Measurements from ENCODE around the gene LPCAT1.
"Not testable (repeated sequence)": the region's sequence is repeated elsewhere in the genome, so short reads cannot be mapped to it uniquely, and the experiment has no call there.

The LPCAT1 gene

GRCh38 chr5:1542781-1543180 lies 19.0 kb upstream of the LPCAT1 start:
- no peak for DNase-seq

GRCh38 chr5:1541702-1542400 lies 18.1 kb upstream of the LPCAT1 start:
- no peak for DNase-seq

GRCh38 chr5:1540831-1541701 lies 17.3 kb upstream of the LPCAT1 start:
- DNase-seq: no peak

GRCh38 chr5:1540166-1540565 lies 16.4 kb upstream of the LPCAT1 start:
- DNase-seq: no peak

GRCh38 chr5:1539393-1540161 lies 15.8 kb upstream of the LPCAT1 start:
- DNase-seq: not testable (repeated sequence)

GRCh38 chr5:1538741-1539392 lies 15.1 kb upstream of the LPCAT1 start:
- no peak for DNase-seq

- no peak for DNase-seq
Measured at GRCh38 chr5:1538276-1538675, 14.5 kb upstream of the LPCAT1 start.

GRCh38 chr5:1537603-1538154 lies 13.9 kb upstream of the LPCAT1 start:
- no peak for DNase-seq

GRCh38 chr5:1536871-1537602 lies 13.3 kb upstream of the LPCAT1 start:
- DNase-seq: no peak

- DNase-seq: no peak
Measured at GRCh38 chr5:1536322-1536845, 12.6 kb upstream of the LPCAT1 start.

- DNase-seq: no peak
Measured at GRCh38 chr5:1535646-1536045, 11.9 kb upstream of the LPCAT1 start.

GRCh38 chr5:1532384-1532783 lies 8.6 kb upstream of the LPCAT1 start:
- DNase-seq: no peak

- no peak for DNase-seq
Measured at GRCh38 chr5:1529498-1529897, 5.7 kb upstream of the LPCAT1 start.

- no peak for DNase-seq
Measured at GRCh38 chr5:1527533-1528205, 3.9 kb upstream of the LPCAT1 start.

- no peak for DNase-seq
Measured at GRCh38 chr5:1526681-1527131, 2.9 kb upstream of the LPCAT1 start.

- DNase-seq: no peak
Measured at GRCh38 chr5:1526190-1526631, 2.5 kb upstream of the LPCAT1 start.

GRCh38 chr5:1525624-1526189 lies 1.9 kb upstream of the LPCAT1 start:
- DNase-seq: no peak

- no peak for DNase-seq
Measured at GRCh38 chr5:1524799-1525623, 1.3 kb upstream of the LPCAT1 start.

GRCh38 chr5:1524481-1524798 lies 680 bp upstream of the LPCAT1 start:
- DNase-seq: no peak

Measured in right kidney (tissue), 1 donor.